Activated T-cell treated with anti-CD3 and anti-CD28 coated beads for 4 hours (primary cell): ENCODE data around the gene TFCP2.
"Not testable (repeated sequence)": the region's sequence is repeated elsewhere in the genome, so short reads cannot be mapped to it uniquely, and the experiment has no call there.

Source experiments
- DNase-seq: peaks from one replicate; pipeline ENCODE4 v3.0.0-alpha.2; 2020

Gene TFCP2

GRCh38 chr12:51172515-51173431 is at the start of gene TFCP2:
Gene TFCP2, minus strand, starts transcription at chr12:51173135. Its CDS starts 713 bp downstream, at chr12:51172422.
- DNase-seq, result peak; percentile 89

GRCh38 chr12:51222461-51222860 is 49.5 kb upstream of the TFCP2 start:
- no peak for DNase-seq

GRCh38 chr12:51219857-51220256 is 46.9 kb upstream of the TFCP2 start:
- not testable (repeated sequence) for DNase-seq

- no peak for DNase-seq
Observed at GRCh38 chr12:51219322-51219721, 46.4 kb upstream of the TFCP2 start.

- DNase-seq, result no peak
Observed at GRCh38 chr12:51218607-51219161, 45.7 kb upstream of the TFCP2 start.

- peak; percentile 60 for DNase-seq
Observed at GRCh38 chr12:51217968-51218606, 45.2 kb upstream of the TFCP2 start, which contains the start of gene POU6F1. Gene POU6F1, minus strand, starts transcription at chr12:51218062. Its CDS starts 11,226 bp downstream, at chr12:51206836.

- DNase-seq, result peak; percentile 23
Observed at GRCh38 chr12:51217133-51217967, 44.4 kb upstream of the TFCP2 start.

GRCh38 chr12:51216642-51217041 is 43.7 kb upstream of the TFCP2 start:
- no peak for DNase-seq

GRCh38 chr12:51214895-51215294 is 42.0 kb upstream of the TFCP2 start:
- no peak for DNase-seq

GRCh38 chr12:51210690-51211395 is 37.9 kb upstream of the TFCP2 start:
- DNase-seq, result no peak

GRCh38 chr12:51209259-51209658 is 36.3 kb upstream of the TFCP2 start:
- DNase-seq, result no peak

GRCh38 chr12:51208016-51208660 is 35.2 kb upstream of the TFCP2 start:
- DNase-seq, result no peak

GRCh38 chr12:51205350-51205749 is 32.4 kb upstream of the TFCP2 start:
- no peak for DNase-seq

- no peak for DNase-seq
Observed at GRCh38 chr12:51202718-51203117, 29.8 kb upstream of the TFCP2 start.

- DNase-seq, result no peak
Observed at GRCh38 chr12:51200806-51201205, 27.9 kb upstream of the TFCP2 start.

GRCh38 chr12:51200156-51200555 is 27.2 kb upstream of the TFCP2 start:
- DNase-seq, result no peak

GRCh38 chr12:51199366-51199945 is 26.5 kb upstream of the TFCP2 start:
- no peak for DNase-seq

- no peak for DNase-seq
Observed at GRCh38 chr12:51198568-51199365, 25.8 kb upstream of the TFCP2 start.

- DNase-seq, result no peak
Observed at GRCh38 chr12:51197736-51198567, 25.0 kb upstream of the TFCP2 start.
